Activated naive CD8-positive, alpha-beta T cell (primary cell): ENCODE measurements around the gene ETV3L.

ENCODE experiments used
- H3K27ac Mint-ChIP-seq: one replicate; pipeline ENCODE4 v1.8.0; 2021; ENCODE audit warnings: mixed read lengths
- H3K27me3 Mint-ChIP-seq: one replicate; pipeline ENCODE4 v1.8.0; 2021; ENCODE audit warnings: mixed read lengths
- H3K36me3 Mint-ChIP-seq: one replicate; pipeline ENCODE4 v1.8.0; 2021; ENCODE audit warnings: mixed read lengths
- H3K4me1 Mint-ChIP-seq: one replicate; pipeline ENCODE4 v1.8.0; 2021; ENCODE audit warnings: low read depth, mixed read lengths
- H3K4me3 Mint-ChIP-seq: one replicate; pipeline ENCODE4 v1.8.0; 2021; ENCODE audit warnings: mild to moderate bottlenecking, mixed read lengths
- H3K9me3 Mint-ChIP-seq: one replicate; pipeline ENCODE4 v1.8.0; 2021; ENCODE audit warnings: low read depth, mixed read lengths

Gene ETV3L

GRCh38 chr1:157137046-157137407 is 37.4 kb upstream of the ETV3L start:
- Mint-ChIP-seq H3K9me3 (no peaks in the 10 kb centered on the region), H3K36me3 (peaks cover 21% of the 10 kb centered on the region), H3K4me3 (peak overlapping the region; percentile 96), H3K27me3 (no peaks in the 10 kb centered on the region), H3K4me1 (peaks cover 81% of the 10 kb centered on the region), H3K27ac (peak overlapping the region; percentile 90)

GRCh38 chr1:157136133-157136532 is 36.5 kb upstream of the ETV3L start:
- H3K27me3 Mint-ChIP-seq: no peaks in the 10 kb centered on the region
- peak overlapping the region; percentile 96 for H3K4me3 Mint-ChIP-seq
- H3K27ac Mint-ChIP-seq: peak overlapping the region; percentile 90
- peaks cover 89% of the 10 kb centered on the region for H3K4me1 Mint-ChIP-seq
- peaks cover 24% of the 10 kb centered on the region for H3K36me3 Mint-ChIP-seq
- no peaks in the 10 kb centered on the region for H3K9me3 Mint-ChIP-seq

- Mint-ChIP-seq H3K27ac (no peak overlapping the region), H3K9me3 (no peaks in the 10 kb centered on the region), H3K27me3 (no peaks in the 10 kb centered on the region), H3K36me3 (peaks cover 24% of the 10 kb centered on the region), H3K4me1 (peaks cover 87% of the 10 kb centered on the region), H3K4me3 (peak overlapping the region; percentile 96)
Measured at GRCh38 chr1:157135646-157136045, 36.0 kb upstream of the ETV3L start.

- Mint-ChIP-seq H3K27me3 (no peaks in the 10 kb centered on the region), H3K4me1 (peaks cover 84% of the 10 kb centered on the region), H3K27ac (peak overlapping the region; percentile 52), H3K36me3 (peaks cover 24% of the 10 kb centered on the region), H3K9me3 (no peaks in the 10 kb centered on the region), H3K4me3 (peak overlapping the region; percentile 96)
Measured at GRCh38 chr1:157135070-157135469, 35.5 kb upstream of the ETV3L start.

- Mint-ChIP-seq H3K27me3 (no peaks in the 10 kb centered on the region), H3K9me3 (no peaks in the 10 kb centered on the region), H3K27ac (peak overlapping the region; percentile 6), H3K4me3 (peak overlapping the region; percentile 75), H3K36me3 (peaks cover 24% of the 10 kb centered on the region), H3K4me1 (peaks cover 78% of the 10 kb centered on the region)
Measured at GRCh38 chr1:157134442-157134841, 34.8 kb upstream of the ETV3L start.

- Mint-ChIP-seq H3K27ac (peak overlapping the region; percentile 61), H3K4me3 (peak overlapping the region; percentile 75), H3K27me3 (no peaks in the 10 kb centered on the region), H3K9me3 (no peaks in the 10 kb centered on the region), H3K36me3 (peaks cover 24% of the 10 kb centered on the region), H3K4me1 (peaks cover 71% of the 10 kb centered on the region)
Measured at GRCh38 chr1:157133426-157133825, 33.8 kb upstream of the ETV3L start.

GRCh38 chr1:157132616-157133167 is 33.1 kb upstream of the ETV3L start:
- Mint-ChIP-seq H3K36me3 (peaks cover 27% of the 10 kb centered on the region), H3K27ac (peak overlapping the region; percentile 17), H3K27me3 (no peaks in the 10 kb centered on the region), H3K4me1 (peaks cover 77% of the 10 kb centered on the region), H3K9me3 (no peaks in the 10 kb centered on the region), H3K4me3 (peak overlapping the region; percentile 75)

GRCh38 chr1:157132111-157132510 is 32.5 kb upstream of the ETV3L start:
- Mint-ChIP-seq H3K9me3 (no peaks in the 10 kb centered on the region), H3K4me1 (peaks cover 71% of the 10 kb centered on the region), H3K36me3 (peaks cover 27% of the 10 kb centered on the region), H3K27ac (no peak overlapping the region), H3K27me3 (no peaks in the 10 kb centered on the region), H3K4me3 (peak overlapping the region; percentile 20)

GRCh38 chr1:157131281-157131680 is 31.7 kb upstream of the ETV3L start:
- Mint-ChIP-seq H3K4me1 (peaks cover 64% of the 10 kb centered on the region), H3K9me3 (no peaks in the 10 kb centered on the region), H3K27ac (no peak overlapping the region), H3K4me3 (no peak overlapping the region), H3K36me3 (peaks cover 26% of the 10 kb centered on the region), H3K27me3 (no peaks in the 10 kb centered on the region)

GRCh38 chr1:157124855-157125254 is 25.2 kb upstream of the ETV3L start:
- H3K4me1 Mint-ChIP-seq: peaks cover 38% of the 10 kb centered on the region
- no peak overlapping the region for H3K27ac Mint-ChIP-seq
- H3K4me3 Mint-ChIP-seq: no peak overlapping the region
- no peaks in the 10 kb centered on the region for H3K9me3 Mint-ChIP-seq
- H3K27me3 Mint-ChIP-seq: no peaks in the 10 kb centered on the region
- H3K36me3 Mint-ChIP-seq: peaks cover 15% of the 10 kb centered on the region

GRCh38 chr1:157119448-157119847 is 19.8 kb upstream of the ETV3L start:
- Mint-ChIP-seq H3K36me3 (peaks cover 3% of the 10 kb centered on the region), H3K27me3 (no peaks in the 10 kb centered on the region), H3K4me1 (peaks cover 22% of the 10 kb centered on the region), H3K9me3 (no peaks in the 10 kb centered on the region), H3K27ac (no peak overlapping the region), H3K4me3 (no peak overlapping the region)

- Mint-ChIP-seq H3K4me1 (peaks cover 18% of the 10 kb centered on the region), H3K36me3 (no peaks in the 10 kb centered on the region), H3K9me3 (no peaks in the 10 kb centered on the region), H3K27ac (no peak overlapping the region), H3K4me3 (no peak overlapping the region), H3K27me3 (no peaks in the 10 kb centered on the region)
Measured at GRCh38 chr1:157119008-157119407, 19.4 kb upstream of the ETV3L start.

GRCh38 chr1:157117527-157118057 is 18.0 kb upstream of the ETV3L start:
- H3K36me3 Mint-ChIP-seq: no peaks in the 10 kb centered on the region
- H3K27ac Mint-ChIP-seq: no peak overlapping the region
- no peaks in the 10 kb centered on the region for H3K9me3 Mint-ChIP-seq
- H3K4me3 Mint-ChIP-seq: no peak overlapping the region
- H3K4me1 Mint-ChIP-seq: peaks cover 7% of the 10 kb centered on the region
- H3K27me3 Mint-ChIP-seq: no peaks in the 10 kb centered on the region

- no peaks in the 10 kb centered on the region for H3K36me3 Mint-ChIP-seq
- no peaks in the 10 kb centered on the region for H3K9me3 Mint-ChIP-seq
- H3K4me3 Mint-ChIP-seq: no peak overlapping the region
- H3K4me1 Mint-ChIP-seq: peaks cover 5% of the 10 kb centered on the region
- H3K27me3 Mint-ChIP-seq: peaks cover 3% of the 10 kb centered on the region
- no peak overlapping the region for H3K27ac Mint-ChIP-seq
Measured at GRCh38 chr1:157116737-157117103, 17.1 kb upstream of the ETV3L start.

- Mint-ChIP-seq H3K9me3 (no peaks in the 10 kb centered on the region), H3K36me3 (no peaks in the 10 kb centered on the region), H3K27me3 (peaks cover 3% of the 10 kb centered on the region), H3K4me3 (no peak overlapping the region), H3K27ac (peak overlapping the region; percentile 8), H3K4me1 (peaks cover 3% of the 10 kb centered on the region)
Measured at GRCh38 chr1:157115851-157116736, 16.5 kb upstream of the ETV3L start.
